Liver (tissue), 9 donors: ENCODE data around the gene CAPG. TPM values are rescaled to one million over a fixed set of nuclear protein-coding genes. Genes with fewer than 3 reads are reported as not detected.

Experiments used
- DNase-seq: peaks from one replicate; pipeline ENCODE4 v3.0.0-alpha.2; 2017; ENCODE audit warnings: low spot score
- H3K27ac ChIP-seq, 2 donors: one replicate each; pipeline ENCODE4 v1.7.0; 2013; ENCODE audit warnings: inconsistent platforms in 2 of 2, low read length in 2 of 2, control low read depth in 1 of 2, low read depth in 1 of 2, mild to moderate bottlenecking in 1 of 2
- H3K27me3 ChIP-seq, 4 donors: one replicate each; pipeline versions ENCODE4 v1.6.1 to v1.7.0; 2013; ENCODE audit warnings: low read length in 3 of 4, inconsistent platforms in 1 of 4, mild to moderate bottlenecking in 1 of 4, moderate library complexity in 1 of 4; ENCODE audit not compliant: control insufficient read depth in 4 of 4, insufficient read depth in 4 of 4
- H3K36me3 ChIP-seq, 4 donors: one replicate each; pipeline versions ENCODE4 v1.6.1 to v1.7.0; 2013; ENCODE audit warnings: low read length in 3 of 4, mild to moderate bottlenecking in 3 of 4, low read depth in 1 of 4, moderate library complexity in 1 of 4; ENCODE audit not compliant: control insufficient read depth in 4 of 4, insufficient read depth in 3 of 4
- H3K4me1 ChIP-seq, 4 donors: one replicate each; pipeline versions ENCODE4 v1.6.1 to v1.7.0; 2013; ENCODE audit warnings: low read length in 3 of 4, mild to moderate bottlenecking in 3 of 4, moderate library complexity in 1 of 4; ENCODE audit not compliant: control insufficient read depth in 4 of 4, insufficient read depth in 4 of 4
- H3K4me3 ChIP-seq, 3 donors: one replicate each; pipeline versions ENCODE4 v1.6.1 to v1.7.0; 2013; ENCODE audit warnings: low read length in 3 of 3, control low read depth in 1 of 3, low read depth in 1 of 3, mild to moderate bottlenecking in 1 of 3
- H3K9ac ChIP-seq, 2 donors: one replicate each; pipeline ENCODE4 v1.7.0; 2013; ENCODE audit warnings: low read length in 2 of 2, mild to moderate bottlenecking in 2 of 2, moderate library complexity in 2 of 2, control low read depth in 1 of 2, low read depth in 1 of 2
- H3K9me3 ChIP-seq, 4 donors: one replicate each; pipeline versions ENCODE4 v1.6.1 to v1.7.0; 2013; ENCODE audit warnings: low read length in 3 of 4; ENCODE audit not compliant: control insufficient read depth in 4 of 4
- ATF3 ChIP-seq: IDR thresholded peaks from 2 replicates; pipeline ENCODE4 v1.6.1; 2016; ENCODE audit warnings: antibody characterized with exemption
- CTCF ChIP-seq: fragments of 150-350 bp; IDR thresholded peaks from 2 replicates; pipeline ENCODE4 v1.5.1; 2017; ENCODE audit warnings: improper control_type of control experiment, low read depth, low read length; ENCODE audit not compliant: missing input control
- EGR1 ChIP-seq, 2 donors: IDR thresholded peaks; 2 replicates each; pipeline ENCODE4 v1.6.1; 2016 to 2018; ENCODE audit warnings: antibody characterized with exemption in 2 of 2, low read depth in 2 of 2
- FOXA1 ChIP-seq: IDR thresholded peaks from 2 replicates; pipeline ENCODE4 v1.6.1; 2016; ENCODE audit warnings: antibody characterized with exemption
- FOXA2 ChIP-seq: IDR thresholded peaks from 2 replicates; pipeline ENCODE4 v1.6.1; 2016; ENCODE audit warnings: antibody characterized with exemption
- JUND ChIP-seq, 2 donors: IDR thresholded peaks; 2 replicates each; pipeline ENCODE4 v1.6.1; 2016; ENCODE audit warnings: antibody characterized with exemption in 2 of 2
- NR2F2 ChIP-seq: IDR thresholded peaks from 2 replicates; pipeline ENCODE4 v1.6.1; 2016; ENCODE audit warnings: antibody characterized with exemption
- REST ChIP-seq: IDR thresholded peaks from 2 replicates; pipeline ENCODE4 v1.6.1; 2016; ENCODE audit warnings: antibody characterized with exemption, mild to moderate bottlenecking
- RXRA ChIP-seq, 2 donors: IDR thresholded peaks; 2 replicates each; pipeline ENCODE4 v1.6.1; 2017 to 2018; ENCODE audit warnings: antibody characterized with exemption in 2 of 2, mild to moderate bottlenecking in 1 of 2
- TAF1 ChIP-seq: conservative IDR thresholded peaks from 2 replicates; pipeline ENCODE4 v1.6.1; 2016; ENCODE audit warnings: antibody characterized with exemption, mild to moderate bottlenecking
- YY1 ChIP-seq: IDR thresholded peaks from 2 replicates; pipeline ENCODE4 v1.6.1; 2016; ENCODE audit warnings: antibody characterized with exemption, mild to moderate bottlenecking
- ZBTB33 ChIP-seq: IDR thresholded peaks from 2 replicates; pipeline ENCODE4 v1.6.1; 2016; ENCODE audit warnings: antibody characterized with exemption
- WGBS: extraction: QIAGEN DNeasy Blood & Tissue Kit; methylation state at CpG from one replicate; pipeline ENCODE4 v1.1.7; 2013; 5-methylcytosine and 5-hydroxymethylcytosine counted together
- polyA plus RNA-seq, 2 donors: library from polyadenylated mRNA; stranded (reverse) in 1 of 2; unstranded in 1 of 2; fragments of 200-250 nt in 1 of 2; fragments of >200 nt in 1 of 2; fragmentation: Nextera tagmentation in 1 of 2; extraction: Ambion mirVana in 1 of 2; gene quantifications; one replicate each; pipeline versions ENCODE4 v1.2.1 to v1.2.3, GENCODE V29; 2013 to 2015
- total RNA-seq, 2 donors: library from RNA; depleted of rRNA; stranded (reverse); fragments of >200 nt; gene quantifications; one replicate each; pipeline ENCODE4 v1.2.3, GENCODE V29; 2014
- donor health status: healthy.
- donor health status: healthy.
- donor health status: healthy.
- donor health status: healthy.
- donor health status: healthy.

CAPG gene
- total and polyA plus RNA-seq, 4 donors = 2.7 to 19.3 (median 5.2) TPM

- no peak overlapping the region for H3K27ac ChIP-seq
- H3K4me1 ChIP-seq = no peaks in the 10 kb centered on the region
- peaks cover 5 to 28% (median 9%) of the 10 kb centered on the region in 4 donors for H3K36me3 ChIP-seq
- DNase-seq = no peak
- TF ChIP-seq YY1 (no peak), REST (no peak), JUND (IDR thresholded peaks at IDR 0.05) (no peak), ATF3 (no peak), FOXA2 (no peak), RXRA (IDR thresholded peaks at IDR 0.05) (no peak)
- 84% methylated on average over 1 of the region's 1 CpG for WGBS
- no peak overlapping the region for H3K4me3 ChIP-seq
- no peaks in the 10 kb centered on the region for H3K9me3 ChIP-seq
- H3K9ac ChIP-seq = no peak overlapping the region
- no peaks in the 10 kb centered on the region for H3K27me3 ChIP-seq
Observed at GRCh38 chr2:85380048-85380447, 30.1 kb downstream of the CAPG start.

- no peaks in the 10 kb centered on the region for H3K27me3 ChIP-seq
- no peaks in the 10 kb centered on the region for H3K4me1 ChIP-seq
- H3K36me3 ChIP-seq = peaks cover 0 to 23% (median 9%) of the 10 kb centered on the region in 4 donors
- no peak overlapping the region for H3K9ac ChIP-seq
- no peak for DNase-seq
- no peaks in the 10 kb centered on the region for H3K9me3 ChIP-seq
- H3K27ac ChIP-seq = no peak overlapping the region
- WGBS = 96% methylated on average over 5 of the region's 5 CpGs
- H3K4me3 ChIP-seq = no peak overlapping the region
- no peak for TF ChIP-seq NR2F2
- TF ChIP-seq RXRA (IDR thresholded peaks at IDR 0.05) = no peak
- TF ChIP-seq TAF1 = no peak
- no peak for TF ChIP-seq ZBTB33
- no peak for TF ChIP-seq ATF3
- TF ChIP-seq FOXA1 = no peak
- no peak for TF ChIP-seq REST
- TF ChIP-seq EGR1 (IDR thresholded peaks at IDR 0.05; ENCODE audit: low read depth in 2 of 2) = no peak
- no peak for TF ChIP-seq YY1
- TF ChIP-seq CTCF = no peak
- TF ChIP-seq JUND (IDR thresholded peaks at IDR 0.05) = no peak
Observed at GRCh38 chr2:85378257-85378656, 31.9 kb downstream of the CAPG start.
